DOHH2 (cell line): ENCODE measurements around the gene LAMC3.

ENCODE experiments used
- CTCF ChIP-seq: fragments of 200-600 bp; sonication (generic); IDR thresholded peaks from one replicate; pipeline ENCODE4 v1.5.1; 2014; ENCODE audit warnings: antibody characterized with exemption, mild to moderate bottlenecking, low read depth, low read length; ENCODE audit not compliant: poor library complexity, severe bottlenecking
- EZH2phosphoT487 ChIP-seq: fragments of 200-600 bp; sonication (generic); IDR thresholded peaks from 2 replicates; pipeline ENCODE4 v1.6.1; 2017; ENCODE audit warnings: borderline replicate concordance, mild to moderate bottlenecking, antibody characterized with exemption, low read length, moderate library complexity, mixed read lengths

GRCh38 chr9:131103535-131103934 is 94.6 kb downstream of the LAMC3 start:
- no peak for TF ChIP-seq CTCF
- TF ChIP-seq EZH2phosphoT487: no peak
